WTC11 (cell line): ENCODE measurements around the gene ASB8. TPM values are rescaled to one million over a fixed set of nuclear protein-coding genes. Genes with fewer than 3 reads are reported as not detected.

Experiments
- ATAC-seq: fragments of 200-7000 bp; cut with Tn5 transposase; 2 replicates; pipeline ENCODE4 v1.10.0; 2021; ENCODE audit warnings: mild to moderate bottlenecking, moderate library complexity
- CTCF ChIA-PET: fragments of 300-600 bp; sonication (Branson Sonifier 250); formaldehyde crosslinking; loops from one replicate; lab custom pipeline; 2021; ENCODE audit warnings: antibody characterized with exemption; lab: Charles Lee
- POLR2A ChIA-PET: fragments of 350-600 bp; sonication (Branson Sonifier 250); formaldehyde crosslinking; loops from one replicate; lab custom pipeline; 2021; ENCODE audit warnings: antibody characterized with exemption; lab: Charles Lee
- DNase-seq: peaks from one replicate; pipeline ENCODE4 v3.0.0; 2021; ENCODE audit warnings: low spot score
- H3K27ac Mint-ChIP-seq: 2 replicates; pipeline ENCODE4 v1.8.0; 2021; ENCODE audit warnings: mixed read lengths
- H3K27me3 Mint-ChIP-seq: 2 replicates; pipeline ENCODE4 v1.8.0; 2021; ENCODE audit warnings: low read depth, mild to moderate bottlenecking, moderate library complexity, mixed read lengths
- H3K36me3 Mint-ChIP-seq: 2 replicates; pipeline ENCODE4 v1.8.0; 2021; ENCODE audit warnings: mixed read lengths
- H3K4me1 Mint-ChIP-seq: 2 replicates; pipeline ENCODE4 v1.8.0; 2022; ENCODE audit warnings: mixed read lengths
- H3K4me3 Mint-ChIP-seq: 2 replicates; pipeline ENCODE4 v1.8.0; 2021; ENCODE audit warnings: mild to moderate bottlenecking, moderate library complexity, mixed read lengths
- H3K9me3 Mint-ChIP-seq: 2 replicates; pipeline ENCODE4 v1.8.0; 2021; ENCODE audit warnings: mixed read lengths
- ARID4B ChIP-seq: sonication (generic); formaldehyde crosslinking; IDR thresholded peaks from 2 replicates; pipeline ENCODE4 v1.8.0; 2023; ENCODE audit warnings: missing genetic modification reagents, mild to moderate bottlenecking, borderline replicate concordance
- CDX4 ChIP-seq: fragments of 250-450 bp; sonication (Bioruptor Pico); IDR thresholded peaks from 2 replicates; pipeline ENCODE4 v1.9.0; 2021; ENCODE audit warnings: moderate library complexity, mild to moderate bottlenecking, inconsistent platforms, borderline replicate concordance
- ESRRA ChIP-seq: sonication (generic); formaldehyde crosslinking; IDR thresholded peaks from 2 replicates; pipeline ENCODE4 v1.8.1; 2022; ENCODE audit warnings: mild to moderate bottlenecking, missing genetic modification reagents, borderline replicate concordance
- FOXK1 ChIP-seq: sonication (generic); formaldehyde crosslinking; IDR thresholded peaks from 2 replicates; pipeline ENCODE4 v1.8.0; 2022; ENCODE audit warnings: mild to moderate bottlenecking, moderate library complexity, missing genetic modification reagents
- HMGA2 ChIP-seq: fragments of 250-450 bp; sonication (Bioruptor Pico); IDR thresholded peaks from 2 replicates; pipeline ENCODE4 v1.4.0; 2021; ENCODE audit warnings: mild to moderate bottlenecking, moderate library complexity
- JAZF1 ChIP-seq: fragments of 250-450 bp; sonication (Bioruptor Pico); IDR thresholded peaks from 2 replicates; pipeline ENCODE4 v1.9.0; 2021; ENCODE audit warnings: moderate library complexity, mild to moderate bottlenecking, inconsistent platforms
- MYBL2 ChIP-seq: sonication (generic); formaldehyde crosslinking; IDR thresholded peaks from 2 replicates; pipeline ENCODE4 v1.8.1; 2023; ENCODE audit warnings: mild to moderate bottlenecking, moderate library complexity, missing genetic modification reagents
- NFE2L1 ChIP-seq: sonication (generic); formaldehyde crosslinking; IDR thresholded peaks from 2 replicates; pipeline ENCODE4 v1.8.1; 2023; ENCODE audit warnings: missing genetic modification reagents
- NFYB ChIP-seq: sonication (generic); formaldehyde crosslinking; conservative IDR thresholded peaks from 2 replicates; pipeline ENCODE4 v1.8.0; 2022; ENCODE audit warnings: low read depth, missing genetic modification reagents
- NR2C2 ChIP-seq: sonication (generic); formaldehyde crosslinking; IDR thresholded peaks from 2 replicates; pipeline ENCODE4 v1.8.0; 2022; ENCODE audit warnings: mild to moderate bottlenecking, missing genetic modification reagents
- NR3C1 ChIP-seq: sonication (generic); formaldehyde crosslinking; conservative IDR thresholded peaks from 2 replicates; pipeline ENCODE4 v1.8.1; 2023; ENCODE audit warnings: low read depth, mild to moderate bottlenecking, missing genetic modification reagents
- SMAD4 ChIP-seq: sonication (generic); formaldehyde crosslinking; IDR thresholded peaks from 2 replicates; pipeline ENCODE4 v1.8.0; 2022; ENCODE audit warnings: mild to moderate bottlenecking, missing genetic modification reagents
- ZMAT4 ChIP-seq: fragments of 250-450 bp; sonication (Bioruptor Pico); IDR thresholded peaks from 2 replicates; pipeline ENCODE4 v1.9.0; 2021; ENCODE audit warnings: mild to moderate bottlenecking
- ZNF121 ChIP-seq: sonication (generic); formaldehyde crosslinking; IDR thresholded peaks from 2 replicates; pipeline ENCODE4 v1.8.0; 2023; ENCODE audit warnings: missing genetic modification reagents
- ZNF281 ChIP-seq: sonication (generic); formaldehyde crosslinking; IDR thresholded peaks from 2 replicates; pipeline ENCODE4 v1.8.0; 2023; ENCODE audit warnings: mild to moderate bottlenecking, missing genetic modification reagents
- total RNA-seq: library from RNA; stranded (reverse); gene quantifications from 3 replicates; pipeline ENCODE4 v1.2.3, GENCODE V29; 2021

Gene ASB8
- total RNA-seq, 1 experiment from 2014 or later, result 7.4 TPM

- TF ChIP-seq ZNF281 (CRISPR knock-in tag), result no peak
These were observed 23.1 kb upstream of the ASB8 start (continued) for GRCh38 chr12:48180424-48180823.

- no peak overlapping the region for H3K4me3 Mint-ChIP-seq
- ChIA-PET POLR2A (no interaction called here), CTCF (interaction anchor here (0.7 to 2.1 kb wide), 6 partner anchors 9 to 439 kb away, joined by 3 to 6 read pairs (median 4); partner anchors contain the start of gene TMEM106C)
- no peak for DNase-seq
- TF ChIP-seq NFE2L1 (CRISPR knock-in tag) (no peak), HMGA2 (CRISPR knock-in tag) (no peak), NFYB (CRISPR knock-in tag) (no peak), ARID4B (CRISPR knock-in tag) (no peak), NR2C2 (CRISPR knock-in tag) (no peak), MYBL2 (CRISPR knock-in tag) (no peak), ZMAT4 (CRISPR knock-in tag) (no peak), SMAD4 (no peak), FOXK1 (CRISPR knock-in tag) (no peak), ESRRA (CRISPR knock-in tag) (no peak), CDX4 (CRISPR knock-in tag) (no peak)
- TF ChIP-seq, all 79 proteins: peak for 0
- no peak overlapping the region for H3K27ac Mint-ChIP-seq
- H3K4me1 Mint-ChIP-seq, result peaks cover 38% of the 10 kb centered on the region
- H3K9me3 Mint-ChIP-seq, result no peaks in the 10 kb centered on the region
- H3K36me3 Mint-ChIP-seq, result no peaks in the 10 kb centered on the region
- peaks cover 64% of the 10 kb centered on the region for H3K27me3 Mint-ChIP-seq
- no peak for ATAC-seq
These were observed 22.2 kb upstream of the ASB8 start for GRCh38 chr12:48179466-48179865.

- Mint-ChIP-seq H3K36me3 (no peaks in the 10 kb centered on the region), H3K4me1 (peaks cover 38% of the 10 kb centered on the region), H3K27ac (no peak overlapping the region), H3K27me3 (peaks cover 50% of the 10 kb centered on the region), H3K4me3 (no peak overlapping the region), H3K9me3 (no peaks in the 10 kb centered on the region)
- ChIA-PET CTCF (interaction anchor here (2.1 kb wide), 1 partner anchor 19 kb away, joined by 6 read pairs; no protein-coding TSS in a partner anchor), POLR2A (no interaction called here)
- TF ChIP-seq NR3C1, result no peak
- TF ChIP-seq ZNF121 (CRISPR knock-in tag), result no peak
- TF ChIP-seq JAZF1, result no peak
- ATAC-seq, result no peak
- DNase-seq, result no peak
These were observed 20.7 kb upstream of the ASB8 start for GRCh38 chr12:48177982-48178381.
